Inflammatory macrophage treated with lipopolysaccharide for 4 hours (primary cell): Measurements from ENCODE around the gene ACSS3.

ENCODE experiments used
- DNase-seq: peaks from one replicate; pipeline ENCODE4 v3.0.0-alpha.2; 2020

Gene ACSS3

DNA sequence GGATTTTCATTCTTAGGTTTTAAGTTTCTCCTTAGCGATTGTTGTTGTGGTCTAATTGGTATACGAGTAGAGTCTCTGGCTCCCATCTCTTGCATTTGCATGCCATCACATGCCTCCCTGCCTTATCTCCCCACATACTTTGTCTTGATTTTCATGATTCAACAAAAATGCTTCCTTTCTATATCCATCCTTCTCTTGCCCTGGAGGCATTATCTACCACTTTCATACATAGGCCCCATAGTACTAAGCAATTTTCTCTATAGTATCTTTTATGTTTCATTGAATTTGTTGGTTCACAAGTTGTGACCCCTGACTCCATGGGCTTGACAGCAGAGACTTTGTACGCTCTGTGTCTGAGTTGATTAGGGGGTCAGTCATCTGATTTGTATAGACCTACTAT lies 226.1 kb downstream of the ACSS3 start:
- no peak for DNase-seq
